ENCODE results near the gene EXOC1L.

DNA sequence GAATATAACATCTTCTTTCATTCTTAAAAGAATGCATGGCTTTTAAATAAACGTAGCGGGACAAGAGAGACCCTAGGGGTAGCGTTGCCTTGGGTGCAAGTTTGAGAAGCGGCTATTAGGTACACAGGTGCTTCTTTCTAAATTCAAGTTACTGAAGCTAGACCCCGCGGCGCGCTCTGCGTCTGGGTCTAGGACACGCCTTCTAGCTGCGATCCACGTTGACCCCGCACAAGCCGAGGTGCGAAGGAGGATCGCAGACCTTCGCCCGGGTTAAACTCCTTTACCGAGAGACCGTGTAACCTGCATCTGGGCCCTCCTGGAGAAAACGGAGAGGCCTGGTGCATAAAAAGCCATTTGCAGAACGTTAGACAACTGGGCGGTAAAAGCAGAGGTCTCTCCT, 25.5 kb upstream of the EXOC1L start:
- TF ChIP-seq EP300 (IDR thresholded peaks at IDR 0.05), result no peak
- TF ChIP-seq, protein P1, sequence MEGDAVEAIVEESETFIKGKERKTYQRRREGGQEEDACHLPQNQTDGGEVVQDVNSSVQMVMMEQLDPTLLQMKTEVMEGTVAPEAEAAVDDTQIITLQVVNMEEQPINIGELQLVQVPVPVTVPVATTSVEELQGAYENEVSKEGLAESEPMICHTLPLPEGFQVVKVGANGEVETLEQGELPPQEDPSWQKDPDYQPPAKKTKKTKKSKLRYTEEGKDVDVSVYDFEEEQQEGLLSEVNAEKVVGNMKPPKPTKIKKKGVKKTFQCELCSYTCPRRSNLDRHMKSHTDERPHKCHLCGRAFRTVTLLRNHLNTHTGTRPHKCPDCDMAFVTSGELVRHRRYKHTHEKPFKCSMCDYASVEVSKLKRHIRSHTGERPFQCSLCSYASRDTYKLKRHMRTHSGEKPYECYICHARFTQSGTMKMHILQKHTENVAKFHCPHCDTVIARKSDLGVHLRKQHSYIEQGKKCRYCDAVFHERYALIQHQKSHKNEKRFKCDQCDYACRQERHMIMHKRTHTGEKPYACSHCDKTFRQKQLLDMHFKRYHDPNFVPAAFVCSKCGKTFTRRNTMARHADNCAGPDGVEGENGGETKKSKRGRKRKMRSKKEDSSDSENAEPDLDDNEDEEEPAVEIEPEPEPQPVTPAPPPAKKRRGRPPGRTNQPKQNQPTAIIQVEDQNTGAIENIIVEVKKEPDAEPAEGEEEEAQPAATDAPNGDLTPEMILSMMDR (IDR thresholded peaks at IDR 0.05), result no peak
